ENCODE measurements around the gene E2F3. TPM values are rescaled to one million over a fixed set of nuclear protein-coding genes. Genes with fewer than 3 reads are reported as not detected.

E2F3 gene
- total RNA-seq, 1 experiment from 2014 or later, result 35.7 TPM

DNA sequence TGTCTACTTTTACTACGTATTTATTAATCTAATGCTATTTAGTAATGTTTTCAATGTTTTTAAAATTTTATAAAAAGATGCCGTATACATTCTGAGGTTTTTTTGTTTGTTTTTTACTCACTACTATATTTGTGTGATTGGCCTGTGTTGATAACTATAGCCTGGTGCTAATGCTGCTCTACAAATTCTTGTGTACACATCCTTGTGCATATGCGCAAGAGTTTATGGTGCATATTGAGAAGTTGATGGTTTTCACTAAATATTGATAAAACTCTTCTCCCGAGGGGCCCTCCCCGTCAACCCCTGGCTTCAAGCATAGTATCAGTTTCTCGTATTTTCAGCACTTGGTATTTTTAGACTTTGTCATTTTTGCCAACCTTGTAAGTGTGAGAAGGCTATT, 59.9 kb downstream of the E2F3 start:
- no peak overlapping the region for H2BK20ac ChIP-seq (ENCODE audit: low read depth, low read length, poor library complexity, severe bottlenecking)
- no peak overlapping the region for H3T11ph ChIP-seq (ENCODE audit: low read length)
- H2BK12ac ChIP-seq (ENCODE audit: insufficient read length, low read depth, low read length), result no peak overlapping the region
- no peaks in the 10 kb centered on the region for H3K27me3 ChIP-seq (ENCODE audit: insufficient read depth, low read length)
- DNase-seq, result no peak
- H3K4me1 Mint-ChIP-seq, result peaks cover 18 to 24% of the 10 kb centered on the region in 2 experiments
- TF ChIP-seq CTCF (conservative IDR thresholded peaks at IDR 0.05), result no peak
- no peaks in the 10 kb centered on the region for H3K9me3 ChIP-seq (ENCODE audit: control insufficient read depth, low read depth, low read length)
- H4K5ac ChIP-seq (ENCODE audit: insufficient read length, low read depth, low read length), result no peak overlapping the region
- H3K9ac ChIP-seq (ENCODE audit: extremely low read depth, insufficient read length, low read length), result no peak overlapping the region
- H3K36me3 Mint-ChIP-seq (ENCODE audit: insufficient read depth in 1 of 3, low read depth in 3 of 3), result peaks cover 42 to 59% (median 58%) of the 10 kb centered on the region in 3 experiments
- no peak overlapping the region for H3K4me3 Mint-ChIP-seq
- no peak overlapping the region for H4K91ac ChIP-seq (ENCODE audit: insufficient read length, low read depth, low read length)
- H4K8ac ChIP-seq (replicated peaks; ENCODE audit: insufficient read length, low read depth, low read length), result no peak overlapping the region
- no peak overlapping the region for H3K14ac ChIP-seq (ENCODE audit: insufficient read depth, low read length)
- H2AFZ ChIP-seq (ENCODE audit: low read length), result no peak overlapping the region
- WGBS (ENCODE audit: extremely low coverage, insufficient read length, low lambda C conversion rate), result no CpG with 5 or more reads among the region's 6 CpGs
- H3K9me3 Mint-ChIP-seq, result peaks cover 8% of the 10 kb centered on the region in 2 experiments
- no peak overlapping the region for H2BK120ac ChIP-seq (ENCODE audit: low read depth, low read length, poor library complexity, severe bottlenecking)
- H4K20me1 ChIP-seq (ENCODE audit: control insufficient read depth, insufficient read depth, insufficient read length), result no peaks in the 10 kb centered on the region
- no peak overlapping the region for H3K18ac ChIP-seq (ENCODE audit: insufficient read length, low read depth, low read length)
- H2BK5ac ChIP-seq (ENCODE audit: insufficient read length, low read length), result no peak overlapping the region
- no peak overlapping the region for H2AK5ac ChIP-seq (ENCODE audit: insufficient read length, low read length)
- no peak overlapping the region for H3K56ac ChIP-seq (ENCODE audit: insufficient read length, low read depth, low read length)
- no peak overlapping the region for H3K4ac ChIP-seq (ENCODE audit: low read depth, low read length)
- peaks cover 6% of the 10 kb centered on the region; the same call in 1 of the 2 replicates for H3K4me1 ChIP-seq (ENCODE audit: insufficient read depth, low read length)
- H3K27me3 Mint-ChIP-seq (ENCODE audit: low read depth), result no peaks in the 10 kb centered on the region
- no peak overlapping the region for H3K4me2 ChIP-seq (ENCODE audit: insufficient read depth, insufficient read length, low read length)
- H3K79me2 ChIP-seq (ENCODE audit: insufficient read depth, low read length), result peaks cover 10% of the 10 kb centered on the region; the same call in 1 of the 2 replicates
- H3K27ac ChIP-seq (ENCODE audit: insufficient read length, low read depth, low read length), result no peak overlapping the region
- no peak overlapping the region for H3K23ac ChIP-seq (ENCODE audit: insufficient read length, low read depth, low read length)
- H3K23me2 ChIP-seq (ENCODE audit: insufficient read length, low read depth, low read length, poor library complexity, severe bottlenecking), result no peaks in the 10 kb centered on the region
- H3K27ac Mint-ChIP-seq, result peak overlapping the region in 2 of 3 experiments; percentile 6 to 13; a peak in 1 of 7 replicates
- H3K79me1 ChIP-seq (ENCODE audit: insufficient read depth, low read depth, low read length, poor library complexity, severe bottlenecking), result peaks cover 9% of the 10 kb centered on the region
- no peak overlapping the region for H2BK15ac ChIP-seq (ENCODE audit: low read depth, low read length)

All from H9 (cell line).